Stimulated activated CD4-positive, alpha-beta T cell treated with anti-CD3 and anti-CD28 coated beads, TNF-alpha, amount 100 ng/mL, for 4 hours (primary cell): ENCODE results near the gene SCYL1.

Experiments
- DNase-seq, 3 experiments: peaks; one replicate each; pipeline ENCODE4 v3.0.0-alpha.2; 2020; ENCODE audit warnings: low read depth in 3 of 3

The SCYL1 gene

DNA sequence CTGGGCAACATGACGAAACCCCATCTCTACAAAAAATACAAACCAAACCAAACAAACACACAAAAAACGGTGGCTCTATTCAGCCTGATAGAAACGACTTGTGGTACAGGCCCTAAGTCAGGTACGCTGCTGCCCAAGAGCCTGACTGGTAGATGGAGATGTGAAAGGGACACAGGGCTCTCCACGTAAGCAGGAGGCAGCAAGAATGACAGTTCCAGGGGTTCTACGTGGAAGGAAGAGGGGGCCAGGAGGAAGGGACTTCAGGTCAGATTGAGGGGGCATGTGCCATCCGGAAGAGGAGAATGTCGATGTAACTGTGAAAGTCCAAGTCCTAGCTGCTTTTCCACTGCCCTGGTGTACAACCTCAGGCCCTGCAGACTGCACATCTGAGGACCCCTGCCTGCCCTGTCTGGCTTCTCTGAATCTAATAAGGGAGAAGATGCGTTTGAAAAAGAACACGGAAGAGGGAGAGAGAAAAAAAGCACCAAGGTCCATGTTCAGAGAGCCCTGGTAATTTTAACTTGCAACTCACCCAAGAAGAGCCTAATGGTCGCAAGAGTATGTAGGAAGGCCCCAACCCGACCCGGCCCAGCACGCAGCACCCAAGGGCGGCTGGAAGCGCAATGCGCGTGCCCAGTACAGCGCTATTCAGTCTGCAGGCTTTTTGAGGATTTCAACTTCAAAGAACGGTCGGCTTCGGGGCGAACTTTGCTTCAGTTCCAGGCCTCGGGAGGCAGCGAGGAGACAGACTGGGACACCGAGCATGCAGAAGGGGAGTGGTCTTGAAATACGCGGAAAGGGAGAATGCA is 44.5 kb downstream of the SCYL1 start:
- DNase-seq = no peak

DNA sequence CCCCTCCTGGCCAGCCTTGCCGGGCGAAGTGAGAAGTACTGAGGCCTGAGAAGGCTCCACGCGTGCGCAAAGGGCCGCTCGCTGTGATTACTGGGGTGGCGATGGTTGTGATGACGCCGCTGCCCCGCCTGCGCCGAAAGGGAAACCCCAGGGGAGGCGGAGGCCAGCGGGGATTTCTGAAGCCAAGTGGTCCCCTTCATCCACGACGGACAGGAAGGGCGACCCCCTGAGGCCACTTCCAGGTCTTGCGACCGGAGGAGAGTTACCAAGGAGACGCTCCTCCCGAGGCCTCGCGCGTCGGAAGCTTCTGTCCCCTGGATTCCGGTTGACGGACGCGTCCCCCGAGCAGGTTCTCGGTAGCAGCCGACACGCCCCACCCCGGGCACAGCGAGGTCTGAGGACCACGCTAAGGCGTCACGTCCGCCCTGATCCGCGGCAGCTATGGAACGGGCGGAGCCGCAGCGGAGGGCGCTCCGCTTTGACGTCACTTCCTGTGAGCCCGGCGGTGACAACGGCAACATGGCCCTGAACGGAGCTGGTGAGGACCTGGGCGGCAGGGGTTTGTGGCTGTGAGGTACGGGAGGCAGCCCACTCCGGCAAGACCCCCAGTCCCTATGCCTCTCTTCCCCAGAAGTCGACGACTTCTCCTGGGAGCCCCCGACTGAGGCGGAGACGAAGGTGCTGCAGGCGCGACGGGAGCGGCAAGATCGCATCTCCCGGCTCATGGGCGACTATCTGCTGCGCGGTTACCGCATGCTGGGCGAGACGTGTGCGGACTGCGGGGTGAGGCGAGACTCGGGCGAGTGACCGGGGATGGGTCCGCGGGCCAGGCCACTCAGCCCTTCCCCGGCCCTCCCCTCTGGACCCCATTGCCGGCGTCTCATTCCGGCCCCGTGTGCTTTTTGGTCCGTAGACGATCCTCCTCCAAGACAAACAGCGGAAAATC is 45.4 kb downstream of the SCYL1 start, which contains the start of gene ZNRD2:
TSS of gene ZNRD2 (plus strand) at position 505 of the 946 bp plus-strand sequence. CDS start at position 520, 15 bp downstream.
- DNase-seq = peak; percentile 95 to 96 (median 96)

DNA sequence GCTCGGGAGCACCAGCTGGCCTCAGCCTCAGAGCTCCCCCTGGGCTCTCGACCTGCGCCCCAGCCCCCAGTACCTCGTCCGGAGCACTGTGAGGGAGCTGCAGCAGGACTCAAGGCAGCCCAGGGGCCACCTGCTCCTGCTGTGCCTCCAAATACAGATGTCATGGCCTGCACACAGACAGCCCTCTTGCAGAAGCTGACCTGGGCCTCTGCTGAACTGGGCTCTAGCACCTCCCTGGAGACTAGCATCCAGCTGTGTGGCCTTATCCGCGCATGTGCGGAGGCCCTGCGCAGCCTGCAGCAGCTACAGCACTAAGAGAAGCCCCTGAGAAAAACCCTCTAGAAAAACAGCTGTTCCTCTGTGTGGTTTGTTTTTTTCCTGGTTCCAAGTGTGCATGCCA is 46.5 kb downstream of the SCYL1 start:
- no peak for DNase-seq

DNA sequence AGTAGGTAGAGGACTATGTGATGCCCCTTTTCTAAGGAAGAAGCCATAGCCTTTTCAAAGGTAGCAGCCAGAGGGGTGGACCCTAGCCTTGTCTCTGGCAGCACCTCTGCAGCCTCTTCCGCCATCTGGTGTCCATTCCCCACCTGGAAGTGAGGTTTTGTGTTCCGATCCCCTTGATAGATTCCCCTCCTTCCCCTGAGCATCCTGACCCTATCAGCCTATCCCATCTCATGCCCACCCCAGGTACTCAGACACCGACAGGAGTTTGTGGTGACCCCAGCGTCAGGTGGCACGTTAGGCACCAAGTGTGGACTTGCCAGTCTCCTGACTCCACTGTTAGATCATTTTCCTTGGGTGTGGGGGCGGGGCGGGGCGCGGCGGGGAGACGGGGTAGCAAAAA is 47.1 kb downstream of the SCYL1 start:
- DNase-seq = no peak

DNA sequence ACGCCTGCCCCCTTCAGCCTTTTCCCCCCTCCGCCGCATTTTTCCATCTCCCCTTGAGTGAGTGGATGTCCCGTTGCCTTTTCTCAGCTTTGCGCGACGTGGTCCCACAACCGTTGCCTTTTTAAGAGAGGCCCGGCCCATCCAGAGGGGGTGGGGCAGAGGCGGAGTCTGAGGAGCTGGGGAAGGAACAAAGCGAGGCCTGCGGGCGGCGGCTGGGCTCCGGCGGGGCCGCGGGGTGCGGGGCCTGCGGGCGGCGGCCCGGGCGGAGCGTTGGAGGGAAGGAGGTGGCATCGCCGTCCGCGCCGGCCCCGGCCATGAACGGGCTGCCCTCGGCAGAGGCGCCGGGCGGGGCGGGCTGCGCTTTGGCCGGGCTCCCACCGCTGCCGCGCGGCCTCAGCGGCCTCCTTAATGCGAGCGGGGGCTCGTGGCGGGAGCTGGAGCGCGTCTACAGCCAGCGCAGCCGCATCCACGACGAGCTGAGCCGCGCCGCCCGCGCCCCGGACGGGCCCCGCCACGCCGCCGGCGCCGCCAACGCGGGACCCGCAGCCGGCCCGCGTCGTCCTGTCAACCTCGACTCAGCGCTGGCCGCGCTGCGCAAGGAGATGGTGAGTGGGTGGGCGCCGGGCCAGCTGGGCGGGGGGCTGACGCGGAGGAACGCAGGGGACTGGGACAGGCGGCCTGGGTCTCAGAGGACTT is 47.6 kb downstream of the SCYL1 start, which contains the start of gene FAM89B:
TSS of gene FAM89B (plus strand) at position 183 of the 696 bp plus-strand sequence. CDS start at position 315, 132 bp downstream.
- DNase-seq = peak; percentile 75 to 83 (median 75)

DNA sequence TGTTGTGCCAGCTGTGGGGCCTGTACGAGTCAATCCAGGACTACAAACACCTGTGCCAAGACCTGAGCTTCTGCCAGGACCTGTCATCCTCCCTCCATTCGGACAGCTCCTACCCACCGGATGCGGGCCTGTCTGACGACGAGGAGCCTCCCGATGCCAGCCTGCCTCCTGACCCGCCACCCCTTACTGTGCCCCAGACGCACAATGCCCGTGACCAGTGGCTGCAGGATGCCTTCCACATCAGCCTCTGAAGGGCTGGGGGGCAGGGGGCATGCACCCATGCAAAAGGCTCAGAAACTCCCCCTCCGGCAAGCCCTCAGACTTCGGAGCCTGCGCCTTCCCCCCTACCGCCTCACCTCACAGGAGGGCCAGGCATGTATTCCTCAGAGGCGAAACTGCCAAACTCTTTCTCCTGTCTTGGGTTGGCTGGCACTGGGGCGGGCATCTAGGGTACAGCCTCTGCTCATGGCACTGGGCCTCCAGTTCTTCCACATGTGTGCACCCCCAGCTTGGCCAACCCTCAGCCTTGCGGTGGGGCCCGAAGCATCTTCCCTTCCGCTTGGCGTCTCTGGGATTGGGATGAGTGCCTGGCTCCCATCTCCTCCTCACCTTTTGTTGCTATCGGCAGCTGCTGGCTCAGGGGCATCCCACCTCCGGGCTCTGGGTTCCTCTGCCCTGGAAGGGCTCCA is 48.7 kb downstream of the SCYL1 start:
- no peak for DNase-seq

DNA sequence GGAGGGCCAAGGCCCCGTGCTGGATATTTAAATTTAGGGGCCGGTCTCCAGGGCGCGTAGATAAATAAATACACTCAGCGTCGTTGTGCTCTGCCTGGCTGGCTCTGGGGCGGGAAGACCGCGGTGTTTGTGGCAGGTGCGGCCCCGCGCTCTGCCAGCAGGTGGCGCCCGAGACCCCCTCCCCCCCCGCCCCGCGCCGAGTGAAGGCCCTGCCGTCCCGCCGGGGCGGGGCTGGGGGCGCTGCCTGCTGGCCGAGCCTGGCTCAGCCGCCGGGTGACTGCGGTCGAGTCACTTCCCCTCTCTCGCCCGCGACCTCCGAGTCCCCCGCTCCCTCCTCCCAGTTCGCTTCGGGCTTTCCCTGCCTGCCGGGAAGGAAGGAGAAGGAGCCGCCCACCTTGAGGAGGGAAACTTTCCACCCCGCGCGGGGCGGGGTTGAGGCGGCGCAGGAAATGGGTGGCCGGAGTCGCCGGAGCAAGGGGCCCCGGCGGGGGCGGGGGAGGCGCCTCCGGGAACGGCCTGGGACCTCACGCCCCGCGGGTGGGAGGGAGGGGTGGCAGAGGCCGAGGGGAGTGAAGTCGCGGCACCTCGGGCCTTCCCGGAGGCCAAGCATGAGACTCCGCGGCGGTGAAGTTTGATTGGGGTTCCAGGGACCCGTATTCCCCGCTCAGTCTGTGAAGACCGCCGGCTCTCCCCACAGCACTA is 49.4 kb downstream of the SCYL1 start:
- peak; percentile 70 to 74 (median 70) for DNase-seq

DNA sequence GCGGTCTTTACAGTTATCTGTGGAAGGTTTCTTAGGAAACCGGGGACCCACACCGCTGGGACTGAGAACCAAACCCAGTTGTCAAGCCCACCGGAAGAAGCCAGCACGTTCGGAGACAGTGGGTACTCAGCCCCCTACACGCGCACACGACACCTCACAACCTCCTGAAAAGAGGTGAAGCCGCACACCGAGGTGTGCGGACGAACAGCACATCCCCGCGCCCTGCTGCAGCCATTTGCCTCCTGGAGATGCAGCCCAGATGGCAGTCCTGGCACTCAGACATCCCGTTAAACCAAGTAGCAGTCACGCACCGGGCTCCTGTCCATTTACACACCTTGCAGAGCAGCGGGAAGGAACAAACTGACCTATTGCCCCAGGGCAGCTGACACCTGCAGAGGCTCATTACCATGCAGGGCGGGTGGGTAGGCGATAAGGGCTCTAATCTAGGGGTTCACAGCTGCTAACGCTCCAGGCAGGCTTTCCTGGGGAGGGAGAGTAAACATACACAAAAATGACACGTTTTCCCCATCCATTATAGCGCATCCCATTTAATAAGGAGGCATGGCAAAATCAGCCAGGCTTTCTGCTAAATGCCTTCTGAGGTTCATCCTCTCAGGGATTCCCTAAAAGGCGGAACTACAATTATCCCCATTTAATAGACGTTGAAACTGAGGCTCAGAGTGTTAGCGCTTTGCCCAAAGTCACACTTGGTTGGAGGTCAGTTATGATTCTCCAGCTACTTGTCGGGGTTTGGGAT is 50.1 kb downstream of the SCYL1 start:
- DNase-seq = no peak

DNA sequence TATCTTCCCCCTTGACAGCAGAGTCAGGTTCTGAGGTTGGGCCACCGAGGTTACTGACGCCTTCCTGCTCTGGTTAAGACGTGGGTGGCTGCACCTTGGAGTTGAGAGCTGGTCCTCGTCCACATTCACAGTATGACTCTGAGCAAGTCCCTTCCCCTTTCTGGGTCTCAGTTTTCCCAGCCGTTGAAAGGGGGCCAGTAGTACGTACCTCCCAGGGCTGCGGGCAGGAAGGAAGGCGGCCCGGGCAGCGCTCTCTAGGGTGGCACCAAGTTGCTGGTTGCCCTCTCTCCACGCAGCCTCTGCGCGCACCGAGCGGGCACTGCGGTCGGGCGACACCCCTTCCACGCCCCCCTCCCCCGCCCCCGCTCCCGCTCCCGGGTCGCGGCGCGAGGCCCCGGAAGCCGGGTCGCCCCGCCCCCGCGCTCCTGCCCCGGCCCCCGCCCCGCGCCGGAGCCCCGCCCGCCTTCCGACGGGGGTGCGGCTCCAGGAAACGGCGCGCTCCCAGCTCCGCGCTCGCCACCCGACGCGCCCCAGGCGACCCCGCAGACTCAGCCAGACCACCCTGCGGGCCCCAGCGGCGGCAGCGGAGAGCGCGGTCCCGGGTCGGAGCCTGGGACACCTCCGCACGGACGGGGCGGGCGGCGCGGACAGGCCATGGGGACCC is 50.8 kb downstream of the SCYL1 start, which contains the start of gene EHBP1L1:
TSS of gene EHBP1L1 (plus strand) at position 486 of the 664 bp plus-strand sequence. CDS start 250 bp downstream, outside the sequence.
- DNase-seq = peak; percentile 56 to 73 (median 66)

DNA sequence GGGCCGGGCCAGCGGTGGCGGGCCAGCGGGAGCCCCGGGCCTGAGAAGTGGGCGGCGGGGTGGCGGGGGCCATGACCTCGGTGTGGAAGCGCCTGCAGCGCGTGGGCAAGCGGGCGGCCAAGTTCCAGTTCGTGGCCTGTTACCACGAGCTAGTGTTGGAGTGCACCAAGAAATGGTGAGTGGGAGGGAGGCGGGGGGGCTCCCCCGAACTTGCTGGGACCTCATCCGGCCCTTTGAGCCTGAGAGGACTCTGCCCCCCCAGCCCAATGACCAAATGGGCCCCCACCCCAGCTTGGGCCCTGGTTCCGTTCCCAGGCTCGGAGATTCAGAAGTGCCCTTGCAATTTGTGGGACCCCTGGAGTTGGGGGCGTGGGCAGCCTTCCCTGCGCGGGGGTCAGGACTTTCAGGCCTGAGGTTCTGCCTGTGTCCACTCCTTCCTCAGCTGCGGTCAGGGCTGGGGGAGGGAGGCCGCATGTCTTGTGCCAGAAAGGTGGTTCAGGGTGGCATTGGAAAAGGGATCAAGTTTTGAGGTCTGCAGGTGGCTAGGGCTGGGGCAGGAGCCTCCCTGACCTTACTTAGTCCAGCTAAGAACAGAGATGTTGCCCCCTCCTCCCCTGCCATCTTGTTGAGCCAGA is 51.5 kb downstream of the SCYL1 start:
- DNase-seq = no peak

DNA sequence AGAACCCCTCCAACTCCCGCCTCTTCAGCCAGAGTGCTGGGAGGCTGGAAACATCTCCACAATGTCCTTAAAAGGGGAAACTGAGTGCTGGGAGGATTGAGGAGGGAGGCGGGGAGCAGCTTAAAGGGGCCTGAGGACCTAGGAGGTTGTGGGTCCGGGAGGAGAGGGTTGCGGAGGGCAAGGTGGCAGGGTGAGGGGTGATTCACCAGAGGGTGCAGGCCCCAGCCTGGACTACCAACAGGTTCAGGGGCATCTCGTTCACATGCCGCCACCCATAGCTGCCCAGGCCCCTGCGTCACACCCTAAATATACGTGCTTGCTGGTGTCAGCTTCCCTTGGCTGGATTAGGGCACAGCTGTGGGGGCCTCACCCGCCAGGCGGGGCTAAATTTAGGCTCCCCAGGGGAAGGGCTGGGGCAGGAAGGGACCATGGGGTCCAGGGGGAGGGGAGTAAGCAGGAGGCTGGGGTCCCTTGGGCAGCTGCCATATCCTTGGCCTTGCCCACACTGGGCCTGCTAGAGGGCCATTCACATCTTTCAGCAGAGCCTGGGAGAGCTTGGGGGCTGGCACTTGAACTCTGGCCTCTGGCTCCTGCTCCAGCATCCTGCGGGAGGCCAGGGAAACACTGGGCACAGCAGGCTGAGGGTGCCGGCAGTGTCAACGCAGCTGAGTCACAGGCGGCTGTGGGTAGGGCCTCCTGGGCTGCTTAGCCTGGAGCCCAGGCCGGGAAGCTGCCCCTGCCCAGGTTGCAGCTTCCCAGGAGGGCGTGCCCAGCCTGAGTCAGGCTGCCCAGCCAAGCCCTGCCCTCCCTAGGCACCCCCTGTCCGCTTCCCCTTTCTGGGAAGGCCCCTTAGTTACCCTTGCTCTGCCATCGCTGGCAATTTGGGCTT is 52.2 kb downstream of the SCYL1 start:
- no peak for DNase-seq

DNA sequence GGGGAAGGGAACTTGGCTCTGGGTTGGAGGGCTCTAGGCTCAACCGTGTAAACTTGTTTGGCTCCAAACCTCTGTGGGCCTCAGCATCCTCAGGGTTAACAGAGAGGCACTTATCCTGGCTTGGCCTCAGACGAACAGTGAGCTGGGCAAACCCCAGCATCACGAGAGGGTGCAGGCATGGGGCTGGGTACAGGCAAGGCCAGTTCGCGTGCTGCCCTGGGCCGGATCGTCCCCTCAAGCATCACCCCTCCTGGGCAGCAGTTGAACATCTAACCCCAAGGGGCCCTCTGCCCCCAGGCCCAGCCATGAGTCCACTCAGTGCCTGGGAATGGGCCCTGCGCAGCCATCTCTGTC is 52.9 kb downstream of the SCYL1 start:
- no peak for DNase-seq

DNA sequence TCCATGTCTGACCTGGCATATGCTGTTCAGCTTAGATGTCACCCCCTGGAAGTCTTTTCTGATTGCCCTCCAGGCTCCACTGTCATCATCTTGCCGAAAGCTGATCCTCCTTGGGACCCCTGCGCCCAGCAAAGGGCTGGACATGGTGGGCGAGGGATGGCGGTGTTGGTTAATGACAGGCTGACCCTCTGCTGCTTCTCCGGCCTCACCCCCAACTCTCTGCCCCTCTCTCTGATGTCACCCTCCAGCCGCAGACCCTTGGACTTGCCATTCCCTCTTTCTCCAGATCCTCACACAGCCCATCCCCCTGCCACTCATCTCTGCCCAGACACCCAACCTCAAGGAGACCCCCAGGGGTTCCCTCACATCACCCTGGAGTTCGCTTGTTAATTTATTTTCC is 53.3 kb downstream of the SCYL1 start:
- DNase-seq = no peak

DNA sequence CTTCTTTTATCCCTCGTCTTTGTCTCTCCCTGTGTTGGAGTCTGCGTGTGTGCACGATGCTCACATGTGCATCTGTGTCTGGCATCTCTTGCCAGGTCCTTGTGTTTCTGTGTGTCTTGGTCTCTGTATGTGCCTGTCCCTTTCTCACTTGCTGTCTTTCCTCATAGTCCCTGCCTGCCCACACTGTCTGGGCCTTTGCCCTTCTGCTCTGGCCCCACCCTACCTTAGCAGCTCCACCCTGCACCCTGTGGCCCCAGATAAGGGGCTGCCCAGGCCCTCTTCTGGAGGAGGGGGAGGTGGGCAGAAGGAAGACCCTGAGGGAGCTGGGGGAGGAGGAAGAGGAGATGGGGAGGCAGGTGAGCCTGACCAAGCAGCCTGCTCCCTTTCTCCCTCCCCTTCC is 53.8 kb downstream of the SCYL1 start:
- no peak for DNase-seq

DNA sequence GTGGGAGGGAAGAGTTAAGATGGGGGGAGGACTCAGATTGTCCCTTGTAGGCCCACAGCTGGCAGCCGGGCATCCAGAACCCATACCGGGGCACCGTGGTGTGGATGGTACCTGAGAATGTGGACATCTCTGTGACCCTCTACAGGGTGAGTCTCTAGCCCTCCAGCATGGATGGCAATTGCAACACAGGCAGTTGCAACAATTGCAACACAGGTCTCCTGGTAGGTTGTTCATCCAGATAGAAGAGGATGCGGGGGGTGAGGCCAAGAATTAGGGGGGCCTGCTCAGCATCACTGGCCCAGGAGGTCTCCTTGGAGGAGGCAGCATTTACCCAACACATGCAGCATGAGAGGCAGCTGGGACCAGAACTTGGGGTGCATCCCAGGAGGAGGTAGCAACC is 54.4 kb downstream of the SCYL1 start:
- DNase-seq = no peak

DNA sequence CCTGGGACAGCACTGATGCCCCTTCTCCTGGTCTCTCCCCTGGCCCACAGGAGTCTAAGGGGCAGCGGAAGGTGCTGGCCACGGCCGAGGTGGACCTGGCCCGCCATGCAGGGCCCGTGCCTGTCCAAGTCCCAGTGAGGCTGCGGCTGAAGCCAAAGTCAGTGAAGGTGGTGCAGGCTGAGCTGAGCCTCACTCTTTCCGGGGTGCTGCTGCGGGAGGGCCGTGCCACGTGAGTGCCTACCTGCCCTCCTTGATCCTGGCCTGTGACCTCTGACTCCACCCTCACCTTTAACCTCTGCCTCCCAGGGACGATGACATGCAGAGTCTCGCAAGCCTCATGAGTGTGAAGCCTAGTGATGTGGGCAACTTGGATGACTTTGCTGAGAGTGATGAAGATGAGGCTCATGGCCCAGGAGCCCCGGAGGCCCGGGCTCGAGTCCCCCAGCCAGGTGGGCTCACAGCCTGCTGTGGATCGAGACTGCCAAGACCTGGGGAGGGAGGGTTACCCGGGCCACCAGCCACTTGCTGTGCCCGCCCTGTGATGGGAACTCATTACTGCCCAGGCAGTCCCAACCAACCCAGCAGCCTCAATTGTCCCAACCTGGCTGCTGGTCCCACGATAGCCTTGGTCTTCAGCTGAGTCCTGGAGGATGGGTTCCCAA is 55.3 kb downstream of the SCYL1 start:
- DNase-seq = no peak

DNA sequence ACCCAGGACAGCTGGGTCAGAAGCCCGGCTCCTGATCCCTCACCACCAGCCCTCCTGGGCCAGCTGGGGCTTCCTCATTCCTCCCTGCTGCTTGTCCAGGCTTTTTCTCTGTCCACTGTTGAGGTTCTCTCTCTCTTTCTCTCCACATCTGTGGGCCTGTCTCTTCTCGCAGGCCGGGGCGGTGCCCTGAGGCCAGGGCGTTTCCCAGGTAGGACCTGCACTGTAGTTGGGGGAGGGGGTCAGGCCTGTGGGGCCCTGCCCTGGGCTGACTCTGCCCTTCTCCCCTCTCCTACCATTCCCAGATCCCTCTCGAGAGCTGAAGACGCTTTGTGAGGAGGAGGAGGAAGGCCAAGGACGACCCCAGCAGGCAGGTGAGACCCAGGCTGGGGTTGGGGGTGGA is 55.9 kb downstream of the SCYL1 start:
- no peak for DNase-seq
